ENCODE data around the gene TFR2.

- TF ChIP-seq CTCF (IDR thresholded peaks at IDR 0.05) (no peak), POLR2AphosphoS5 (IDR thresholded peaks at IDR 0.05) (no peak), POLR2A (IDR thresholded peaks at IDR 0.05) (no peak)
These were observed 67.5 kb downstream of the TFR2 start, which contains the start of gene SAP25 for GRCh38 chr7:100573691-100574361.
